HCT116 (cell line): Measurements from ENCODE around the gene VDAC1. TPM values are rescaled to one million over a fixed set of nuclear protein-coding genes. Genes with fewer than 3 reads are reported as not detected.

ENCODE experiments used
- ATAC-seq: fragments of 200-7000 bp; cut with Tn5 transposase; 2 replicates; pipeline ENCODE4 v1.9.1; 2020; ENCODE audit warnings: mild to moderate bottlenecking, moderate library complexity
- BruUV-seq: library from RNA; stranded (reverse); fragments of 400-500 nt; replicated peaks from 2 replicates; lab custom pipeline; 2021; lab: Mats Ljungman, UMichigan
- CTCF ChIA-PET: fragments of 300-600 bp; sonication (Branson Sonifier 250); formaldehyde crosslinking; loops from one replicate; lab custom pipeline; 2021; ENCODE audit warnings: antibody characterized with exemption; lab: Charles Lee
- POLR2A ChIA-PET: fragments of 300-600, 350-600 bp; sonication (Branson Sonifier 250); formaldehyde crosslinking; loops from one replicate; lab custom pipeline; 2021; ENCODE audit warnings: antibody characterized with exemption; lab: Charles Lee
- RAD21 ChIA-PET, 2 experiments: fragments of 300-600 bp; sonication (Branson Sonifier 250); formaldehyde crosslinking; loops; one replicate each; lab custom pipeline; 2023; ENCODE audit warnings: low total read pairs in 2 of 2; ENCODE audit not compliant: uncharacterized antibody in 2 of 2, unreplicated experiment in 2 of 2, low non-redundant PET in 1 of 2; lab: Charles Lee
- DNase-seq: peaks from one replicate; pipeline ENCODE4 v3.0.0-alpha.2; 2010; ENCODE audit warnings: low read depth, low spot score
- H2AFZ ChIP-seq: fragments of 200-600 bp; shearing (Covaris generic), sonication (generic); 2 replicates; pipeline ENCODE4 v1.6.1; 2017; ENCODE audit warnings: low read depth, mixed run types, mixed read lengths, antibody characterized with exemption, low read length; ENCODE audit not compliant: poor library complexity, severe bottlenecking
- H3K27ac ChIP-seq: 2 replicates; pipeline ENCODE4 v1.5.1; 2012; ENCODE audit warnings: low read depth, low read length
- H3K27me3 ChIP-seq: fragments of 200-600 bp; sonication (generic); 2 replicates; pipeline ENCODE4 v1.6.1; 2016; ENCODE audit warnings: mixed run types, low read length, mixed read lengths; ENCODE audit not compliant: insufficient read depth
- H3K36me3 ChIP-seq, 2 experiments: fragments of 200-500 bp in 1 of 2; fragments of 200-600 bp in 1 of 2; sonication (Bioruptor generic) in 1 of 2; sonication (generic) in 1 of 2; 2 replicates each; pipeline versions ENCODE4 v1.5.1 to v1.6.1; 2014 to 2016; ENCODE audit warnings: low read length in 2 of 2, inconsistent platforms in 1 of 2, mixed read lengths in 1 of 2, mixed run types in 1 of 2; ENCODE audit not compliant: insufficient read depth in 2 of 2, control insufficient read depth in 1 of 2
- H3K4me1 ChIP-seq, 2 experiments: fragments of 200-600 bp in 1 of 2; sonication (generic) in 1 of 2; 2 replicates each; pipeline versions ENCODE4 v1.5.1 to v1.6.1; 2012 to 2017; ENCODE audit warnings: low read length in 2 of 2, inconsistent platforms in 1 of 2, mild to moderate bottlenecking in 1 of 2, mixed read lengths in 1 of 2, mixed run types in 1 of 2, moderate library complexity in 1 of 2; ENCODE audit not compliant: insufficient read depth in 2 of 2, control insufficient read depth in 1 of 2
- H3K4me2 ChIP-seq: fragments of 200-600 bp; sonication (generic); 2 replicates; pipeline ENCODE4 v1.6.1; 2017; ENCODE audit warnings: mixed run types, low read length, mixed read lengths
- H3K4me3 ChIP-seq, 2 experiments: fragments of 200-600 bp in 1 of 2; sonication (generic) in 1 of 2; replicated peaks in 1 of 2; 2 replicates each; pipeline ENCODE4 v1.5.1; 2011 to 2016; ENCODE audit warnings: low read length in 2 of 2, control low read depth in 1 of 2, low read depth in 1 of 2, mild to moderate bottlenecking in 1 of 2, mixed read lengths in 1 of 2, mixed run types in 1 of 2
- H3K79me2 ChIP-seq: fragments of 200-600 bp; sonication (generic); 2 replicates; pipeline ENCODE4 v1.6.1; 2017; ENCODE audit warnings: mild to moderate bottlenecking, mixed run types, low read length, moderate library complexity, mixed read lengths; ENCODE audit not compliant: insufficient read depth
- H3K9ac ChIP-seq: fragments of 200-600 bp; sonication (generic); 2 replicates; pipeline ENCODE4 v1.6.1; 2016; ENCODE audit warnings: low read length, mixed read lengths
- H3K9me2 ChIP-seq: fragments of 200-600 bp; sonication (generic), shearing (Covaris generic); 2 replicates; pipeline ENCODE4 v1.6.1; 2017; ENCODE audit warnings: mixed run types, mild to moderate bottlenecking, moderate library complexity; ENCODE audit not compliant: insufficient read depth
- H3K9me3 ChIP-seq, 2 experiments: fragments of 200-500 bp in 1 of 2; fragments of 200-600 bp in 1 of 2; sonication (Bioruptor generic) in 1 of 2; sonication (generic) in 1 of 2; 2 replicates each; pipeline ENCODE4 v1.6.1; 2014 to 2017; ENCODE audit warnings: low read length in 2 of 2, mixed read lengths in 2 of 2, inconsistent platforms in 1 of 2, low read depth in 1 of 2, mild to moderate bottlenecking in 1 of 2, mixed run types in 1 of 2, moderate library complexity in 1 of 2; ENCODE audit not compliant: control insufficient read depth in 1 of 2, insufficient read depth in 1 of 2
- H4K20me1 ChIP-seq: fragments of 200-600 bp; sonication (generic), shearing (Covaris generic); 2 replicates; pipeline ENCODE4 v1.6.1; 2017; ENCODE audit warnings: mixed run types, mild to moderate bottlenecking, moderate library complexity; ENCODE audit not compliant: insufficient read depth
- EZH2phosphoT487 ChIP-seq: fragments of 200-600 bp; IDR thresholded peaks from 2 replicates; pipeline ENCODE4 v1.6.1; 2018; ENCODE audit warnings: antibody characterized with exemption, borderline replicate concordance
- POLR2A ChIP-seq: IDR thresholded peaks from 2 replicates; pipeline ENCODE4 v1.7.0; 2011; ENCODE audit warnings: borderline replicate concordance; ENCODE audit not compliant: insufficient read depth, insufficient read length; ENCODE audit errors: extremely low read depth
- POLR2AphosphoS5 ChIP-seq: IDR thresholded peaks from 2 replicates; pipeline ENCODE4 v1.6.1; 2011; ENCODE audit warnings: mild to moderate bottlenecking, low read depth, low read length, moderate library complexity
- REST ChIP-seq: IDR thresholded peaks from 2 replicates; pipeline ENCODE4 v1.6.1; 2012; ENCODE audit warnings: low read depth
- TCF7L2 ChIP-seq: IDR thresholded peaks from 2 replicates; pipeline ENCODE4 v1.7.0; 2011; ENCODE audit warnings: borderline replicate concordance, inconsistent platforms; ENCODE audit not compliant: insufficient read depth, insufficient read length; ENCODE audit errors: extremely low read depth
- ZFX ChIP-seq: fragments of 450-650 bp; IDR thresholded peaks from 2 replicates; pipeline ENCODE4 v1.6.1; 2017
- intact Hi-C: fragments of 100-400 bp; cut with micrococcal nuclease; formaldehyde crosslinking; loops from 2 replicates; pipeline ENCODE4 v1.10.0; 2022
- total RNA-seq: library from RNA; stranded (reverse); gene quantifications from one replicate; pipeline ENCODE4 v1.2.1, GENCODE V29; 2021; ENCODE audit not compliant: unreplicated experiment
- TF ChIP-seq, protein P1 (sequence below), 3 experiments: fragments of 200-600 bp in 1 of 3; sonication (generic) in 1 of 3; IDR thresholded peaks in 2 of 3; conservative IDR thresholded peaks in 1 of 3; 2 replicates each; pipeline ENCODE4 v1.5.1; 2012 to 2017; ENCODE audit warnings: low read depth in 2 of 3, low read length in 2 of 3, antibody characterized with exemption in 1 of 3, borderline replicate concordance in 1 of 3, control low read depth in 1 of 3, mild to moderate bottlenecking in 1 of 3, mixed read lengths in 1 of 3, mixed run types in 1 of 3, moderate library complexity in 1 of 3; ENCODE audit not compliant: insufficient read depth in 1 of 3

The VDAC1 gene
- total RNA-seq, 1 experiment from 2014 or later, result 269 TPM

DNA sequence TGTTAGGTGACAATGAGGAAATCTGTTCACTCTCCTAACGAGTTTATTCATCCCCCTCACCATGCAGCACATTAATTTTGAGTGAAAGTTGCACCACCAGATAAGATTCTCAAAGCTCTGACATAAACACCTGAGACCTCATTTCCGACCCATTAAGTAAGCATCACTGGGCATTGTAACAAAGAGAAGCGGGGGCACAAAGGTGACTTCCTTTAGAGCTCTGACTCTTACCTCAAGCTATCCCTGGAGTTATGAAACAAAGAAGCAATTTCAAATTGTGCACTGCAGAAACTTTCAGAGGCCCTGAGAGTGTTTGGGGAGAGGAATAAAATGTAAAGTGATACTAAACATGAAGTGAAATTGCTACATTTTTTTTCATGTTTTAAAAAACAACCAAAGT lies 65.8 kb downstream of the VDAC1 start:
- no TSS peak for BruUV-seq
- H3K9me2 ChIP-seq, result no peaks in the 10 kb centered on the region
- intact Hi-C loops, result no loop called here
- no peaks in the 10 kb centered on the region for H4K20me1 ChIP-seq
- no peaks in the 10 kb centered on the region for H3K36me3 ChIP-seq
- RAD21 ChIA-PET, result no interaction called here
- DNase-seq (no peak), ATAC-seq (no peak)
- POLR2A ChIA-PET, result no interaction called here
- H3K79me2 ChIP-seq, result no peaks in the 10 kb centered on the region
- no peak overlapping the region for H3K27ac ChIP-seq
- CTCF ChIA-PET, result no interaction called here
- no peak overlapping the region for H3K4me2 ChIP-seq
- TF ChIP-seq TCF7L2, result no peak
- TF ChIP-seq, protein P1, sequence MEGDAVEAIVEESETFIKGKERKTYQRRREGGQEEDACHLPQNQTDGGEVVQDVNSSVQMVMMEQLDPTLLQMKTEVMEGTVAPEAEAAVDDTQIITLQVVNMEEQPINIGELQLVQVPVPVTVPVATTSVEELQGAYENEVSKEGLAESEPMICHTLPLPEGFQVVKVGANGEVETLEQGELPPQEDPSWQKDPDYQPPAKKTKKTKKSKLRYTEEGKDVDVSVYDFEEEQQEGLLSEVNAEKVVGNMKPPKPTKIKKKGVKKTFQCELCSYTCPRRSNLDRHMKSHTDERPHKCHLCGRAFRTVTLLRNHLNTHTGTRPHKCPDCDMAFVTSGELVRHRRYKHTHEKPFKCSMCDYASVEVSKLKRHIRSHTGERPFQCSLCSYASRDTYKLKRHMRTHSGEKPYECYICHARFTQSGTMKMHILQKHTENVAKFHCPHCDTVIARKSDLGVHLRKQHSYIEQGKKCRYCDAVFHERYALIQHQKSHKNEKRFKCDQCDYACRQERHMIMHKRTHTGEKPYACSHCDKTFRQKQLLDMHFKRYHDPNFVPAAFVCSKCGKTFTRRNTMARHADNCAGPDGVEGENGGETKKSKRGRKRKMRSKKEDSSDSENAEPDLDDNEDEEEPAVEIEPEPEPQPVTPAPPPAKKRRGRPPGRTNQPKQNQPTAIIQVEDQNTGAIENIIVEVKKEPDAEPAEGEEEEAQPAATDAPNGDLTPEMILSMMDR (IDR thresholded peaks at IDR 0.05 in 2 of 3, conservative IDR thresholded peaks at IDR 0.05 in 1 of 3; ENCODE audit: borderline replicate concordance in 1 of 3, insufficient read depth in 1 of 3, low read depth in 2 of 3, low read length in 2 of 3), result no peak
- no peak for TF ChIP-seq POLR2AphosphoS5
- TF ChIP-seq REST, result no peak
- TF ChIP-seq EZH2phosphoT487, result no peak
- no peak for TF ChIP-seq ZFX
- no peak for TF ChIP-seq POLR2A
- H3K4me1 ChIP-seq, result no peaks in the 10 kb centered on the region
- no peak overlapping the region for H3K9ac ChIP-seq
- no peak overlapping the region for H3K4me3 ChIP-seq
- no peaks in the 10 kb centered on the region for H3K9me3 ChIP-seq
- no peaks in the 10 kb centered on the region for H3K27me3 ChIP-seq
- no peak overlapping the region for H2AFZ ChIP-seq
